Stimulated activated memory B cell treated with anti-CD40 and anti-IgM and Interleukin-4, amounts not matched to agents 10 μg/mL and 1 μg/mL and 100 μg/mL, for 72 hours (primary cell): ENCODE data around the gene PDSS2.
"Not testable (repeated sequence)": the region's sequence is repeated elsewhere in the genome, so short reads cannot be mapped to it uniquely, and the experiment has no call there.

Experiments used
- ATAC-seq: fragments of 150-1000 bp; cut with Tn5 transposase; 2 replicates; pipeline ENCODE4 v1.10.0; 2021
- H3K27ac Mint-ChIP-seq: one replicate; pipeline ENCODE4 v1.8.0; 2022; ENCODE audit warnings: mild to moderate bottlenecking, mixed read lengths
- H3K27me3 Mint-ChIP-seq: one replicate; pipeline ENCODE4 v1.8.0; 2022; ENCODE audit warnings: mixed read lengths
- H3K36me3 Mint-ChIP-seq: one replicate; pipeline ENCODE4 v1.8.0; 2022; ENCODE audit warnings: mixed read lengths
- H3K4me1 Mint-ChIP-seq: one replicate; pipeline ENCODE4 v1.8.0; 2022; ENCODE audit warnings: mixed read lengths
- H3K4me3 Mint-ChIP-seq: one replicate; pipeline ENCODE4 v1.8.0; 2022; ENCODE audit warnings: mild to moderate bottlenecking, moderate library complexity, mixed read lengths
- H3K9me3 Mint-ChIP-seq: one replicate; pipeline ENCODE4 v1.8.0; 2022; ENCODE audit warnings: mixed read lengths

PDSS2 gene

DNA sequence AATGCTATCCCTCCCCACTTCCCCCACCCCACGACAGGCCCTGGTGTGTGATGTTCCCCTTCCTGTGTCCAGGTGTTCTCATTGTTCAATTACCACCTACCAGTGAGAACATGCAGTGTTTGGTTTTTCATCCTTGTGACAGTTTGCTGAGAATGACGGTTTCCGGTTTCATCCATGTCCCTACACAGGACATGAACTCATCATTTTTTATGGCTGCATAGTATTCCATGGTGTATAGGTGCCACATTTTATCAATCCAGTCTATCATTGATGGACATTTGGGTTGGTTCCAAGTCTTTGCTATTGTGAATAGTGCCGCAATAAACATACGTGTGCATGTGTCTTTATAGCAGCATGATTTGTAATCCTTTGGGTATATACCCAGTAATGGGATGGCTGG, 295.1 kb downstream of the PDSS2 start:
- H3K27me3 Mint-ChIP-seq, H3K4me1 Mint-ChIP-seq, H3K4me3 Mint-ChIP-seq, H3K27ac Mint-ChIP-seq, H3K9me3 Mint-ChIP-seq, H3K36me3 Mint-ChIP-seq, ATAC-seq: not testable (repeated sequence)

DNA sequence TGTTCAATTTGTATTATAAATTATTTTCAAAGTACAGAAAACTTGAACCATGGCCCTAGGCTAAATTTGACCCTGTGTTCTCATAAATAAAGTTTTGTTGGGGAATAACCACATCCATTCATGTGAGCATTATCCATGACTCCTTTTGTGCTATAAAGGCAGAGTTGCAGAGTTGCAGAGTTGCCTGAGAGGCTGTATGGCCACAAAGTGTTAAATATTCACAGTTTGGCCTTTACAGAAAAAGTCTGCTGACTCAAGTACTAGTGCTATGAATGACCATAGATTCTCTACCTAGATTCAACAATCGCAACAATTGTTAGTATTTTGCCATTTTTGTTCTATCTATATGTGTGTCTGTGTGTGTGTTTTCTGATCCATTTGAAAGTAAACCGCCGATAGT, 297.8 kb downstream of the PDSS2 start:
- no peaks in the 10 kb centered on the region for H3K4me1 Mint-ChIP-seq
- H3K27ac Mint-ChIP-seq, result no peak overlapping the region
- no peaks in the 10 kb centered on the region for H3K9me3 Mint-ChIP-seq
- no peaks in the 10 kb centered on the region for H3K36me3 Mint-ChIP-seq
- H3K27me3 Mint-ChIP-seq, result no peaks in the 10 kb centered on the region
- ATAC-seq, result no peak
- H3K4me3 Mint-ChIP-seq, result no peak overlapping the region

DNA sequence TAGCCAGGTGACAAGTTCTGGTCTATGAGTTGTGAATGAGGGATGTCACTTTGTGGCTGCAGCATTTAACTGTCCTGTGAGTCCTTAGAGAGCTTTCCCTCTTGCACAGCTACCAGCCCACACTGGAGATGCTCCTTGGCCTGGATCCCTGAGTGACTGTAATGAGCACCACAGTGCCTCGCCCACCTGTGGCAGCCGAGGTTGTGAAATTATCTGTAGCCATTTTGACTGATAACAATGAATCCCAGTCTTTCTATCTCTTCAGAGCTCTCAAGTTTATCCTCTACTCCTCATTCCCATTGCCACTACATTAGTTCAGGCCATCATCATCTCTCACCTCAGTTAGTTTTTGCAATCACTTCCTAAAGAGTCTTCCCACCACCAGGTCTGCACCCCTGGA, 302.7 kb downstream of the PDSS2 start:
- H3K27ac Mint-ChIP-seq, result no peak overlapping the region
- ATAC-seq, result no peak
- H3K4me1 Mint-ChIP-seq, result peaks cover 6% of the 10 kb centered on the region
- H3K27me3 Mint-ChIP-seq, result no peaks in the 10 kb centered on the region
- no peaks in the 10 kb centered on the region for H3K9me3 Mint-ChIP-seq
- H3K4me3 Mint-ChIP-seq, result no peak overlapping the region
- H3K36me3 Mint-ChIP-seq, result peaks cover 8% of the 10 kb centered on the region

DNA sequence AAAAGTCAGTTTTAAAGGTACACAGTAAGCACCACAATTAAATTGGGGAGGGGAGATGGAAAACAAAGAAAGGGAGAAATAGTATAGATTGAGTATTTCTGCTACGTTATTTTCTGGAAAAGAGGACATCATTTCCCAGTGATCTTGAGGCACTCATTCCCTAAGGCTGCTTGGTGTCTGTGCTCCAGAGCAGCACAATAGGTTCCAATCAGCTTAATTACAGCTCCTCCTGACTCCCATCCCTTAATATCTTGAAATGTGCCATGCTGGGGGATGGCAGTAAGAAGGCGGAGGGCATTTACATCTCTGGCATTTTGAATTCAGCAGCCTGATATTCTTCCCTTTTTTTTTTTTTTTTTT, 304.6 kb downstream of the PDSS2 start:
- no peaks in the 10 kb centered on the region for H3K9me3 Mint-ChIP-seq
- peaks cover 6% of the 10 kb centered on the region for H3K4me1 Mint-ChIP-seq
- peaks cover 16% of the 10 kb centered on the region for H3K36me3 Mint-ChIP-seq
- H3K4me3 Mint-ChIP-seq, result no peak overlapping the region
- ATAC-seq, result no peak
- H3K27ac Mint-ChIP-seq, result no peak overlapping the region
- H3K27me3 Mint-ChIP-seq, result no peaks in the 10 kb centered on the region

DNA sequence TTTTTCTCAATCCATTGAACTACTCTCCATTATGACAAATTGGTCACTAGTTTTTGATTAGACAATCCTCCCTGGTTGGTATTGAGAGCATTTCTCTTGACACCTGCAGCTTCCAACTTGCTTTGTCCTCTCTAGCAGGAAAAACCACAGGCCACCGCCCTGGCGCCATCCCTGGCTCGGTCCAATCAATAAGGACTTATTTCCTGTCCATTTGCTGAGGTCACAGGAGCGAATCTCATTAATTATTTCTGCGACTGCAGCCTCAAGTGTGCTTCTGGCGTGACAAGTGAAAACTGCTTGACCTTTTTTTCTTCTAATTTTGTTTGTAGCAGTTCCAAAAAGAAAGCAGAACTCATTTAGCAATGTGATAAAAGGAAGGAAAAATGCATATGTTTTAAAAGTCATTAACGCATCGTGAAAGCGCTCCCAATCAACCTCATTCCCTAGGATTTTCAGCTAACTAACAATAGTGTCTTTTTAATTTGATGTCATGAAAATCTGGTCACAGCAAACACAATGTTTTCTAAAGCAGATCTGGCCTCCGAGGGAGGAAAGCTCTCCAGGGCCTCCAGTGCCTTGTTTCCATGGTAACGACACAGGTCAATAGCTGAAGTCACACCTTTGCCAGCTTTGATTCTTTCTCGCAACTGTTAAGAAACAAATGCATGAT, 305.1 kb downstream of the PDSS2 start:
- Mint-ChIP-seq H3K9me3 (no peaks in the 10 kb centered on the region), H3K4me3 (no peak overlapping the region), H3K27me3 (no peaks in the 10 kb centered on the region), H3K36me3 (peaks cover 19% of the 10 kb centered on the region), H3K4me1 (peaks cover 6% of the 10 kb centered on the region), H3K27ac (no peak overlapping the region)
- ATAC-seq, result no peak

DNA sequence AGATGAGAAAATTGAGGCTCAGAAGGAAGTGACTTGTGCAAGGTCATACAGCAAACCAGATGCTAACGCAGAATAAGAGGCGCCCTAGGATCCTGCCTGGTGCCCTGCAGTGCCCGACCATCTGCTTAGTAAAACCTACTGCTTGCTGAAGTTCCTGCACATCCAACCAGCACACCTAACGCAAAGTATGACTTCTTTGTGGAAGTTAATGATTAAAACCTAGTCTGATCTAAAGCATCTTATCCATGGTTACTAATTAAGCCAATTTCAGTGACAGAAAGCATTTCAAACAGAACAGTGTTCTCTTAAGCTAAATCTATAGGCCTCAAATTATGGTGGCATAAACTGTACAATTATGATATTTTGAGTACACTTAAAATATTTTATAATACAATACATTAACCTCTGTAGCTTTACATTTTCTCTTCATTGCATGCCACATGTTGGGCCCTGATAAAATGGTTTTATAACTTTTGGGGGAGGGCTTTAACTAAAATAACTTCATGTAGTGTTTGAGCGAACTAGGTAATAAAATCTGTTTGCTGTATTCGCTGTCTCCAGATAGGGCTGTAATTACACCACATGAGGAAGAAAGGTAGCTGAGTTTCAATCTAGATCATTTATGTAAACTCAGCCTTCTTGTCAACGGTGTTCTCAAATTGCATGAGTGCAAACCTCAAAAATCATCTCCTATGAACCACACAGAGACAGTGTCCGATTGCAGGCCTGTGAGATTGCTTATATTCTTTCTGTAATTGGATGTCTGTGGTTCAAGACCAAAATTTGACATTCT, 306.5 kb downstream of the PDSS2 start:
- Mint-ChIP-seq H3K27me3 (no peaks in the 10 kb centered on the region), H3K36me3 (peaks cover 19% of the 10 kb centered on the region), H3K9me3 (no peaks in the 10 kb centered on the region), H3K4me3 (no peak overlapping the region), H3K4me1 (peaks cover 6% of the 10 kb centered on the region), H3K27ac (no peak overlapping the region)
- ATAC-seq, result no peak

DNA sequence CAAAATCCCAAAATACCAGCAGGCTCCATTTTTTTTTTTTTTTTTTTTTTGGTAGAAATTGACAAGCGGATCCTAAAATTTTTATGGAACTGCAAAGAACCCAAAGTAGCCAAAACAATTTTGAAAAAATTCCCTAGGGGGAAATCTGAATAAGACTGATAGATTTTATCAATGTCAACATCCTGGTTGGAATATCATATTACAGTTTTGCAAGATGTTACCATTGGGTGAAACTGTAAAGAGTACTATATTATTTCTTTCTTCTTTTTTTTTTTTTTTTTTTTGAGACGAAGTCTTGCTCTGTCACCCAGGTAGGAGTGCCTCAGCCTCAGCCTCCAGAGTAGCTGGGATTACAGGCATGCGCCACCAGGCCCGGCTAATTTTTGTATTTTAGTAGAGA, 314.7 kb downstream of the PDSS2 start:
- no peak overlapping the region for H3K27ac Mint-ChIP-seq
- no peaks in the 10 kb centered on the region for H3K9me3 Mint-ChIP-seq

DNA sequence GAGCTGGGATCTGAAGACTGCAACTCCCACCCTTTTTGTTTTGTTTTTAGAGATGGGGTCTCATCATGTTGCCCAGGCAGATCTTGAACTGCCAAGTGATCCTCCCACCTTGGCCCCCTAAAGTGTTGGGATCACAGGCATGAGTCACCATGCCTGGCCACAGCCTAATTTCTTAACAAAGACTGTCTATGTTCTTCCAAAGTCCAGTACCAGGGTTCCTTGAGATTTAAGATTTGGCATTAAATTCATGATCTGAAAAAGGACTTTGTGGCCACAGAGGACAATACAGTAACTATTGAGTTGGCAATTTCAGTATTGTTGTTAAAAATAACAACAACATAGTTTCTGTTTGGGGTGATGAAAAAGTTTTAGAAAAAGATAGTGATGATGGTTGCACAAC, 315.4 kb downstream of the PDSS2 start:
- no peaks in the 10 kb centered on the region for H3K9me3 Mint-ChIP-seq
- H3K4me3 Mint-ChIP-seq, result no peak overlapping the region
- H3K27me3 Mint-ChIP-seq, result no peaks in the 10 kb centered on the region
- H3K4me1 Mint-ChIP-seq, result no peaks in the 10 kb centered on the region
- no peak for ATAC-seq
- H3K27ac Mint-ChIP-seq, result no peak overlapping the region
- H3K36me3 Mint-ChIP-seq, result no peaks in the 10 kb centered on the region

More for the DNA sequence above, 314.7 kb downstream of the PDSS2 start:
- Mint-ChIP-seq H3K4me3 (no peak overlapping the region), H3K4me1 (no peaks in the 10 kb centered on the region), H3K36me3 (peaks cover 2% of the 10 kb centered on the region), H3K27me3 (no peaks in the 10 kb centered on the region)
- ATAC-seq, result no peak

DNA sequence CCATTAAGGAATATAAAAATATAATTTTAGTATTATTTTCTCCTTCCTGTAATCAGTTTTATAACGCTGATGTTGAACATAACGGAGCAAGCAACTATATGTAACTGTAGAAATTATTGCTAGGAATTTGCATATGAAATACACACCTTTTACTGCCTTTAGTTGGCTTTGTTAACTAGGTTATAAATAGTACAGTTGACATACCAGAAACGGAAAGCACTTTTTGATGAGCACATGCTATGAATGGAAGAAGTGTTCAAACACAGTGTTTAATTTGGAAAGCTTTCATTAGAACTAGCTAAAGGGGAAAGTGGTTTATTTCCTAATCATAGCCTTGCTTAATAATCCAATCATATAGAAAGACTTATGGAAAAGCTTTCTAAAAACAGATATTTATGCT, 318.8 kb downstream of the PDSS2 start:
- no peaks in the 10 kb centered on the region for H3K4me1 Mint-ChIP-seq
- H3K27ac Mint-ChIP-seq, result no peak overlapping the region
- H3K9me3 Mint-ChIP-seq, result no peaks in the 10 kb centered on the region
- no peaks in the 10 kb centered on the region for H3K36me3 Mint-ChIP-seq
- no peak overlapping the region for H3K4me3 Mint-ChIP-seq
- ATAC-seq, result no peak
- H3K27me3 Mint-ChIP-seq, result no peaks in the 10 kb centered on the region

DNA sequence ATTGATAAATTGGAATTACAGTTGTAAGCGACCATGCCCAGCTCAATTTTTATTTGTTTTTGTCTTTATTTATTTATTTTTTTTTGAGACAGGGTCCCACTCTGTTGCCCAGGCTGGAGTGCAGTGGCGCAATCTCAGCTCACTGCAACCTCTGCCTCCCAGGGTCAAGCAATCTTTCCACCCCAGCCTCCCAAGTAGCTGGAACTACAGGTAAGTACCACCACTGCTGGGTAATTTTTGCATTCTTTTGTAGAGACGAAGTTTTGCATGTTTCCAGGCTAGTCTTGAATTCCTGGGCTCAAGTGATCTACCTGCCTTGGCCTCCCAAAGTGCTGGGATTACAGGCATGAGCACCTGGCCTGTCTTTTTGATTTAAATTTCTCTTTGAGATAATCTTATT, 323.0 kb downstream of the PDSS2 start:
- not testable (repeated sequence) for H3K4me1 Mint-ChIP-seq, H3K27me3 Mint-ChIP-seq, ATAC-seq, H3K4me3 Mint-ChIP-seq, H3K36me3 Mint-ChIP-seq, H3K27ac Mint-ChIP-seq, H3K9me3 Mint-ChIP-seq

DNA sequence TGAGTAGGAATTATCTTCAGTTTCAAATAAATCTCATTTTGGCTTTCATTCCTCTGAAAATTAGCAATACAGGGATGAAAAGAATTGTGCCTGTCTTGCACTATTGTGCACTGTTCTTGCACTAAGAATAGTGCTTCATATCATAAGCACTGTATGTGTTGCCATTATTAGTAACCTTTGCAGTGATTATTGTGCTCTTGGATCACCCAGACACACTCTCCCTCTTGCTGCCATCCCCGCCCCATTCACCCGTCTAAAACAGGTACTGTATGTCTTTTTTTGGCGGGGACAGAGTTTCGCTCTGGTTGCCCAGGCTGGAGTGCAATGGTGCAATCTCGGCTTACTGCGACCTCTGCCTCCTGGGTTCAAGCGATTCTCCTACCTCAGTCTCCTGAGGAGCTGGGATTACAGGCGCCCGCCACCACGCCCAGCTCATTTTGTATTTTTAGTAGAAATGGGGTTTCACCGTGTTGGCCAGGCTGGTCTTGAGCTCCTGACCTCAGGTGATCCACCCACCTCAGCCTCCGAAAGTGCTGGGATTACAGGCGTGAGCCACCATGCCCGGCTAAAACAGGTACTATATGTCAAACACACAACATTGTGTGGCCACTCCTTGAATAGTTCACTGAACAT, 324.2 kb downstream of the PDSS2 start:
- H3K9me3 Mint-ChIP-seq, H3K4me1 Mint-ChIP-seq, ATAC-seq, H3K4me3 Mint-ChIP-seq, H3K27ac Mint-ChIP-seq, H3K27me3 Mint-ChIP-seq, H3K36me3 Mint-ChIP-seq: not testable (repeated sequence)

DNA sequence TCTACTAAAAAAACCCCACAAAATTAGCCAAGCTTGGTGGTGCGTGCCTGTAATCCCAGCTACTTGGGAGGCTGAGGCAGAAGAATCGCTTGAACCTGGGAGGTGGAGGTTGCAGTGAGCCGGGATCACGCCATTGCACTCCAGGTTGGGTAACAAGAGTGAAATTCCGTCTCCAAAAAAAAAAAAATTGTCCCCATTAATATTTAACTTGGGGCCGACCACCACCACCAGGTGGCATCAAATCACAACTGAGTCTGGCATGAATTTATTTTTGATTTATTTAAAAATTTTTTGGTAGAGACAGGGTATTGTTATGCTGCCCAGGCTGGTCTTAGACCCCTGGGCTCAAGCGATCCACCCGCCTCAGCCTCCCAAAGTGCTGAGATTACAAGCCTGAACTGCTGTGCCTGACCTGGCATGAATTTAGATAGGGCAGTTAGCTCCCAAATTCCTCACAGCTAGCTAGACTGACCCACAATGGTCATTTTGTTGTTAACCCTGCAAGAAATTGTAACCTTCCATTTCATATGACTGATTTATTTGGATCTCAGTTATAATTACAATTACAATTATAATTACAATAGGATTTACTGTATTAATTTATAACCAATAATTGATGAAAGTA, 326.9 kb downstream of the PDSS2 start:
- no peak overlapping the region for H3K27ac Mint-ChIP-seq
- H3K4me3 Mint-ChIP-seq, result no peak overlapping the region
- no peaks in the 10 kb centered on the region for H3K27me3 Mint-ChIP-seq
- no peaks in the 10 kb centered on the region for H3K9me3 Mint-ChIP-seq
- H3K4me1 Mint-ChIP-seq, result peaks cover 8% of the 10 kb centered on the region
- ATAC-seq, result no peak
- H3K36me3 Mint-ChIP-seq, result no peaks in the 10 kb centered on the region

DNA sequence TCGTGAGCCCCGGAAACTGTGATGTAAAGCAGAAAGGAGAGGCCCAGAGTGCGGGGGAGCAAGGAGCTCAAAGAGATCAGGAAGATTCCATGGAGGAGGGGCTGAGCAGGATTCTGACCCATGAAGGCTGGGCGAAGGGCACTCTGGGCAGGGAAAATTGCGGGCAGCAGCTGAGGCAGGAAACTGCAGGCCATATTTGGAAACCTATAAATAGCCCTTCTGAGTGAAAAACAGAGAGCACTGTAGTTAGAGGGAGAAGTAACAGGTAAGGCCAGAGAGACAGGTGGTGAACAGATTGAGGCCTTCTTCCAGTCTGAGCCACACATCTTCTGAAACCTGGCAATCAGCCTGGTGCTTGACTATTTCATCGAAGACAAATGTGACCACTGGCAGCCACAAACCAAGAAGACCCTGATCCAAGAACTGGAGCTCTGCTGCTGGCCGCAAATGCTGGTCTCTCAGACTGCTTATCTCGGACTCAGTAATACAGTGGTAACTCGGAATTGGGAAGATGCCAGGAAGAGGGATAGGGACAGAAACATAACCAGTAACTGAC, 329.9 kb downstream of the PDSS2 start:
- no peak overlapping the region for H3K4me3 Mint-ChIP-seq
- no peaks in the 10 kb centered on the region for H3K27me3 Mint-ChIP-seq
- H3K4me1 Mint-ChIP-seq, result peaks cover 21% of the 10 kb centered on the region
- no peak for ATAC-seq
- H3K36me3 Mint-ChIP-seq, result no peaks in the 10 kb centered on the region
- no peak overlapping the region for H3K27ac Mint-ChIP-seq
- H3K9me3 Mint-ChIP-seq, result no peaks in the 10 kb centered on the region

DNA sequence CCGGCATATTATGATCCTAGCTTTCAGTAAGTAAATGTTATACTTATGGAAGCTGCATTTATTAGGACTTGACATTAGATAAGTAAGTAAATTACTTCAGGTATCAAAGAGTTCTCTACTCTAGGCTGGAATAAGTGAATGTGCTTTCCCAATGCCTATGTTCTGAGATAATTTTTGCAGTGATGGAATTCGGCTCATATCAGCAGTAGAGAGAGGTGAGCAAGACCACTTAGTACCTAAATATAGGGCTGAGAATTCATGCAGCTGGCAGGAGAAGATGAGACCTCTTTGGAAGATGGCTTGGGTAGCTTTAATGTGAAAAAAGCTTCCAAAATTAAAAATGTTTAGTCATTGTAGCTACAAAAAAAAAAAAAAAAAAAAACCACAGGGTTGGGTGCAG, 330.8 kb downstream of the PDSS2 start:
- Mint-ChIP-seq H3K27me3 (no peaks in the 10 kb centered on the region), H3K9me3 (no peaks in the 10 kb centered on the region), H3K4me1 (peaks cover 21% of the 10 kb centered on the region), H3K36me3 (no peaks in the 10 kb centered on the region), H3K27ac (no peak overlapping the region), H3K4me3 (no peak overlapping the region)
- no peak for ATAC-seq

DNA sequence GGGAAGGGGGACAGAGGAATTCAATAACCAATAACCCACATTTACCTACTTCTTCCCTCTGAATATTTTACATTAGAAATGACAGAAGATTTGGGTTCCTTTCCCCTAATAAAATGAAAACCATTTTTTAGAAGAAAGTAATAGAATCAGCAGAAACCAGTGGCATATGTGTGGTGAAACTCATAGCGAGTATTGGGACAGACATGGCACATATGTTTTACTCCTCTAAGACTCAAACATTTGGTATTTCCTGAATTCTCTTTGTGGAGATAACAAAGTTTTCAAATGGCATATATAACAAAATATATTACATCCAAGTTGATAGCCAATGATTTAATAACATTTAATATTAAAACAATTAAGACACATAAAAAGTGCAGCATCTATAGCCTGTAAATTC, 331.2 kb downstream of the PDSS2 start:
- Mint-ChIP-seq H3K36me3 (no peaks in the 10 kb centered on the region), H3K27me3 (no peaks in the 10 kb centered on the region)
- ATAC-seq, result no peak

More for the DNA sequence above, 331.2 kb downstream of the PDSS2 start:
- H3K4me3 Mint-ChIP-seq, result no peak overlapping the region
- H3K9me3 Mint-ChIP-seq, result no peaks in the 10 kb centered on the region
- peaks cover 21% of the 10 kb centered on the region for H3K4me1 Mint-ChIP-seq
- no peak overlapping the region for H3K27ac Mint-ChIP-seq
